Adrenal gland (tissue), 12 donors: ENCODE measurements around the gene METTL1. TPM values are rescaled to one million over a fixed set of nuclear protein-coding genes. Genes with fewer than 3 reads are reported as not detected.
A peak's percentile ranks its signal among the peaks of the same experiment; 100 is the strongest.

Experiments used
- DNase-seq, 7 donors: peaks; one replicate each; pipeline ENCODE4 v3.0.0-alpha.2; 2019 to 2020
- H3K27ac ChIP-seq, 5 donors: fragments of 200-600 bp; sonication (generic) in 4 of 5; 1 replicate in 3 of 5; 2 replicates in 2 of 5; pipeline versions ENCODE4 v1.5.1 to v1.8.0; 2016 to 2020; ENCODE audit warnings: mild to moderate bottlenecking in 1 of 5
- H3K27me3 ChIP-seq: fragments of 200-600 bp; 2 replicates; pipeline ENCODE4 v1.8.0; 2021
- H3K36me3 ChIP-seq, 2 donors: fragments of 200-600 bp; replicated peaks in 1 of 2; 1 replicate in 1 of 2; 2 replicates in 1 of 2; pipeline versions ENCODE4 v1.5.1 to v1.8.0; 2018 to 2022
- H3K4me1 ChIP-seq, 2 donors: fragments of 200-600 bp; replicated peaks in 1 of 2; 1 replicate in 1 of 2; 2 replicates in 1 of 2; pipeline versions ENCODE4 v1.5.1 to v1.8.0; 2018 to 2021
- H3K4me3 ChIP-seq, 4 donors: fragments of 200-600 bp; sonication (generic) in 3 of 4; one replicate each; pipeline ENCODE4 v1.5.1; 2016 to 2018
- H3K9me3 ChIP-seq, 3 donors: fragments of 200-600 bp; sonication (generic) in 1 of 3; replicated peaks in 1 of 3; 1 replicate in 2 of 3; 2 replicates in 1 of 3; pipeline versions ENCODE4 v1.5.1 to v1.8.0; 2016 to 2021
- POLR2A ChIP-seq, 2 donors: fragments of 450-650 bp; IDR thresholded peaks; one replicate each; pipeline ENCODE4 v1.6.1; 2017; ENCODE audit warnings: antibody characterized with exemption in 2 of 2, mild to moderate bottlenecking in 2 of 2, moderate library complexity in 1 of 2
- WGBS, 4 donors: extraction: QIAGEN DNeasy Blood & Tissue Kit in 2 of 4; methylation state at CpG; one replicate each; pipeline versions ENCODE4 v1.1.5 to v1.1.7; 2013 to 2017; 5-methylcytosine and 5-hydroxymethylcytosine counted together
- intact Hi-C, 2 donors: fragments of 100-400 bp; cut with DNase I; formaldehyde crosslinking; loops; one replicate each; pipeline versions ENCODE4 v1.14.1 to v1.15.0; 2022 to 2023
- polyA plus RNA-seq, 3 donors: library from polyadenylated mRNA; stranded (reverse); fragments of 200-250 nt in 2 of 3; fragments of 350-450 nt in 1 of 3; fragmentation: Illumina TruSeq in 1 of 3; extraction: RNeasy Lipid Tissue Mini Kit (QIAGEN cat#74804) in 1 of 3; gene quantifications; one replicate each; pipeline ENCODE4 v1.2.3, GENCODE V29; 2013 to 2014
- total RNA-seq, 9 donors: library from RNA; depleted of rRNA in 4 of 9; stranded (reverse); fragments of >200 nt in 4 of 9; fragments of 120-200 nt in 1 of 9; fragmentation: NEBNext Ultra II Directional in 1 of 9; extraction: Animal tissue kit (Norgen Biotek cat#: 25700) in 1 of 9; gene quantifications; one replicate each; pipeline versions ENCODE4 v1.1.0 to v1.2.4, GENCODE V29; 2013 to 2023
- TF ChIP-seq, protein P1 (sequence below), 6 experiments: fragments of 450-650 bp in 4 of 6; fragments of 200-600 bp in 2 of 6; sonication (generic) in 1 of 6; IDR thresholded peaks; 1 replicate in 5 of 6; 2 replicates in 1 of 6; pipeline versions ENCODE4 v1.5.1 to v1.8.0; 2016 to 2021; ENCODE audit warnings: antibody characterized with exemption in 6 of 6, mild to moderate bottlenecking in 2 of 6, moderate library complexity in 1 of 6
- donor health status: healthy with polysubstance abuse.
- donor health status: Bipolar disorder and iron deficiency.
- donor health status: DM: yes; HTN: yes; CAD: no.
- donor health status: DM: no; HTN: no; CAD: no.
- donor health status: DM: no; HTN: no; CAD: no.
- donor health status: DM: yes; HTN: yes; CAD: no.

The METTL1 gene
- total and polyA plus RNA-seq, 12 donors, result 4.7 to 87.8 (median 28.0) TPM

DNA sequence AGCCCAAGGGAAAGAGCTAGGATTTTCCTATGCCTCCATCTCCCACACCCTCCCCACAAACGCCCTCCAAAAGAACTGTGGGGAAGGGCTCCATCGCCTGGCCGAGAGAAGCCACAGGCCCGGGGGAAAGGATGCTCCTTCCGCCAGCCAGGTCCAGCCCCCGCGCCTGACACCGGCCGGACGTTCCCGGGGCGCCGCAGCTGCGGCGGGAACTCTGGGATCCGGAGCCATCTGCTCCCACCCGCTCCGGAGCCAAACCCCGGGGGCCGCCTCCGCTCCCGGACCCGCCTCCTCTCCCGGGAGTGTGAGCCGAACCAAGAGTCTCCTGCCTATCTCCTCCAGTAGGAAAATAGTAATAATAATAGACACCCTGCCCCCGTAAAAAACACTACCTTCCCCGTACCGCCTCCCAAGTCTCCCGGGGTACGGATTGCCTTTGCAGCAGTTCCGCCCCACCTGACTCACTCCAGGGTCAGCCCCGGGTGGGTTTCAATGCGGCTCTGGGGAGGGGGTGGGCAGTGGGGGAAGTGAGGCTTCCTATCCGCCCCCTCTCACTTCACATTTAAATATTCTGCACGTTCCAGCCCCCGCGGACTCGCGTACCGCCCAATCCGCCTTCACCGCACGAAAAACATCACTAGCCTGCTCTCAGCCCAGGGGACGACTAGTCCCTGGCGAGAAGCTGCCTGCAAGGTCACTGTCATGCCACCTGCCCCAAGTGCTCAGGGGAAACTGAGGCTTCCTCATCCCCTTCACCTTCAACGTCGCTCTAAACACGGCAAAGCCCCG is 35.8 kb downstream of the METTL1 start:
- no peak for TF ChIP-seq POLR2A (IDR thresholded peaks at IDR 0.05)
- TF ChIP-seq, protein P1, sequence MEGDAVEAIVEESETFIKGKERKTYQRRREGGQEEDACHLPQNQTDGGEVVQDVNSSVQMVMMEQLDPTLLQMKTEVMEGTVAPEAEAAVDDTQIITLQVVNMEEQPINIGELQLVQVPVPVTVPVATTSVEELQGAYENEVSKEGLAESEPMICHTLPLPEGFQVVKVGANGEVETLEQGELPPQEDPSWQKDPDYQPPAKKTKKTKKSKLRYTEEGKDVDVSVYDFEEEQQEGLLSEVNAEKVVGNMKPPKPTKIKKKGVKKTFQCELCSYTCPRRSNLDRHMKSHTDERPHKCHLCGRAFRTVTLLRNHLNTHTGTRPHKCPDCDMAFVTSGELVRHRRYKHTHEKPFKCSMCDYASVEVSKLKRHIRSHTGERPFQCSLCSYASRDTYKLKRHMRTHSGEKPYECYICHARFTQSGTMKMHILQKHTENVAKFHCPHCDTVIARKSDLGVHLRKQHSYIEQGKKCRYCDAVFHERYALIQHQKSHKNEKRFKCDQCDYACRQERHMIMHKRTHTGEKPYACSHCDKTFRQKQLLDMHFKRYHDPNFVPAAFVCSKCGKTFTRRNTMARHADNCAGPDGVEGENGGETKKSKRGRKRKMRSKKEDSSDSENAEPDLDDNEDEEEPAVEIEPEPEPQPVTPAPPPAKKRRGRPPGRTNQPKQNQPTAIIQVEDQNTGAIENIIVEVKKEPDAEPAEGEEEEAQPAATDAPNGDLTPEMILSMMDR (IDR thresholded peaks at IDR 0.05), result peak in 2 of 6 experiments; percentile 5 to 14
- H3K27me3 ChIP-seq, result peaks cover 47% of the 10 kb centered on the region
- H3K27ac ChIP-seq, result no peak overlapping the region
- H3K4me1 ChIP-seq, result peaks cover 14 to 25% of the 10 kb centered on the region in 2 donors
- DNase-seq, result no peak
- intact Hi-C loops, result no loop called here
- peak overlapping the region in 1 of 4 donors; percentile 12 for H3K4me3 ChIP-seq
- H3K36me3 ChIP-seq, result no peaks in the 10 kb centered on the region
- H3K9me3 ChIP-seq, result no peaks in the 10 kb centered on the region
- 7 to 29% (median 16%) methylated on average over 13 to 49 of the region's 49 CpGs for WGBS, 4 donors

DNA sequence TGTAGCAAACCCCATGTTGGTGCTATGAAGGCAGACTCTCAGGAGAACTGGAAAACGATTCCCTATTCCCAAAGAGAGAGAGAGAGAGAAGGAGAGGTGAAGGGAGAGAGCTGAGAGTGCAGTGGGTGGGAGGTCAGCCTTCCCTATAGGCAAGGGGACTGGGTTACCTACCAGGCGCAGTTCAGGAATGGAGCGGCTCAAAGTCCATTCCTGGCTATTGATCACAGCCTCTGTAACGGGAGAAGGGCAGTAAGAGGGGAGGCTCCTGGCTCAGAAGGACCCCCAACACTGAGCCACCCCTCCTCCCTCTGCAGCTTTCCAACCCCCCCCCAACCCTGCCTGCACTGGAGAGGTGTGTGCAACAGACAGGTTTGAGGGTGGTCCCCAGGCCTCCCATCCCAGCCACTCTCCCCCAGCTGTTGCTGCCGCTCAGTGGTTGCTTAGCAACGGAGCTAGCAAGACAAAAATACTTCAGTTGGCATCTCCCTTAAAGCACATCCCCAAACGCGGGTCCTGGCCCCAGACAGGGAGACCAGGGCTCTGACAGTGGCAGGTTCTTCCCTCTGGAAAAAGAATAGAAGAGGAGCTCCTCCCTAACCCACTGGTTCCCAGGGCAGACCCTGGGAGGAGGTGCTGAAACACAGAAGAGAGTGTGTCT is 36.6 kb downstream of the METTL1 start:
- TF ChIP-seq, protein P1 (IDR thresholded peaks at IDR 0.05), result no peak
- TF ChIP-seq POLR2A (IDR thresholded peaks at IDR 0.05), result no peak
- Histone ChIP-seq H3K27me3 (peaks cover 39% of the 10 kb centered on the region), H3K27ac (no peak overlapping the region), H3K4me3 (no peak overlapping the region), H3K4me1 (peaks cover 14 to 25% of the 10 kb centered on the region in 2 donors), H3K36me3 (no peaks in the 10 kb centered on the region), H3K9me3 (no peaks in the 10 kb centered on the region)
- WGBS, 4 donors, result 27 to 29% (median 28%) methylated on average over 8 of the region's 8 CpGs
- intact Hi-C loops, result no loop called here
- no peak for DNase-seq

DNA sequence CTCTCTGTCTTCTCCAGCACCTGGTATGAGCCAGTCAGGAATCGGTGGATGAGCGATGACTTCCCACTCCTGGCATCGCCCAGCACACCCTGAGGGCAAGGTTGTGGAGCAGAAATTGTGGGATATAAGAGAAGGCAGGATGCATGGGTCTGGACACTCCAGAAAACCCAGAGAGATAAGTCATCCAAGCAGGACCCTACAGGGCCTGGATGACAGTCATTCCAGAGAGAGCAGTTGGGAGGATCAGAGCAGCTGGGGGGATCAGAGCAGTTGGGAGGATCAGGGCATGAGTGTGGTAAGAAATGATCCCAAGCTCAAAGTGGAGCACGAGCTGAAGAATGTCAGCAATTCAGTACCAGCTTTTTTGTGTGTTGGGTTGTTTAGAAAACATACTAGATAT is 37.3 kb downstream of the METTL1 start:
- no peak for DNase-seq

DNA sequence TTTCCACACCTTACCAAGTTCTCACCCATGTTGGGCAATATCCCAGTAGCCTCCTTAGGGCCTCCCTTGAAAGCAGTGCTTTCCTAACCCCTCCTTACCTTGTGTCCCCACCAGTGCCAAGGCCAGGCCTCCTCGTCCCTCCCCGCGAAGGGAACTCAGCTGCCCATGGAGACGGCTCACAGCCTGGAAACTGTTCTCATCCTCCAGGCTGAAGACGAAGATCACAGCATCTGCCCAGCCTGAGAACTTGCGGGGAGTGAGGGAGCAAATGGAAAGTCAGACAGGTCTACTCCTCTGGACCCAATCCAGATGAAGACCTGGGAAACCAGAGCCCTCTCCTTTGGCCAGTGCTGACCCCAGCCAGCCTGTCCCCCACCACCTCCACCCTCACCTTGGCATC is 38.0 kb downstream of the METTL1 start:
- Histone ChIP-seq H3K36me3 (no peaks in the 10 kb centered on the region), H3K4me3 (no peak overlapping the region), H3K27ac (no peak overlapping the region), H3K27me3 (peaks cover 37% of the 10 kb centered on the region), H3K9me3 (no peaks in the 10 kb centered on the region), H3K4me1 (peaks cover 14 to 25% of the 10 kb centered on the region in 2 donors)
- 66 to 81% (median 74%) methylated on average over 5 to 6 of the region's 6 CpGs for WGBS, 4 donors
- DNase-seq, result peak in 1 of 7 donors; percentile 11
- intact Hi-C loops, result no loop called here
- TF ChIP-seq POLR2A (IDR thresholded peaks at IDR 0.05), result no peak
- TF ChIP-seq, protein P1 (IDR thresholded peaks at IDR 0.05), result no peak

More for the DNA sequence above, 37.3 kb downstream of the METTL1 start:
- no peaks in the 10 kb centered on the region for H3K36me3 ChIP-seq
- intact Hi-C loops, result no loop called here
- peaks cover 14 to 25% of the 10 kb centered on the region in 2 donors for H3K4me1 ChIP-seq
- H3K27ac ChIP-seq, result no peak overlapping the region
- no peaks in the 10 kb centered on the region for H3K9me3 ChIP-seq
- TF ChIP-seq, protein P1 (IDR thresholded peaks at IDR 0.05), result no peak
- no peak for TF ChIP-seq POLR2A (IDR thresholded peaks at IDR 0.05)
- H3K27me3 ChIP-seq, result peaks cover 37% of the 10 kb centered on the region
- H3K4me3 ChIP-seq, result no peak overlapping the region
- WGBS, 4 donors, result 72 to 87% (median 76%) methylated on average over 4 of the region's 4 CpGs
